Liver (tissue), 9 donors: ENCODE data around the gene NAV2. TPM values are rescaled to one million over a fixed set of nuclear protein-coding genes. Genes with fewer than 3 reads are reported as not detected.

Experiments used
- DNase-seq: peaks from one replicate; pipeline ENCODE4 v3.0.0-alpha.2; 2017; ENCODE audit warnings: low spot score
- H3K27ac ChIP-seq, 2 donors: one replicate each; pipeline ENCODE4 v1.7.0; 2013; ENCODE audit warnings: inconsistent platforms in 2 of 2, low read length in 2 of 2, control low read depth in 1 of 2, low read depth in 1 of 2, mild to moderate bottlenecking in 1 of 2
- H3K27me3 ChIP-seq, 4 donors: one replicate each; pipeline versions ENCODE4 v1.6.1 to v1.7.0; 2013; ENCODE audit warnings: low read length in 3 of 4, inconsistent platforms in 1 of 4, mild to moderate bottlenecking in 1 of 4, moderate library complexity in 1 of 4; ENCODE audit not compliant: control insufficient read depth in 4 of 4, insufficient read depth in 4 of 4
- H3K36me3 ChIP-seq, 4 donors: one replicate each; pipeline versions ENCODE4 v1.6.1 to v1.7.0; 2013; ENCODE audit warnings: low read length in 3 of 4, mild to moderate bottlenecking in 3 of 4, low read depth in 1 of 4, moderate library complexity in 1 of 4; ENCODE audit not compliant: control insufficient read depth in 4 of 4, insufficient read depth in 3 of 4
- H3K4me1 ChIP-seq, 4 donors: one replicate each; pipeline versions ENCODE4 v1.6.1 to v1.7.0; 2013; ENCODE audit warnings: low read length in 3 of 4, mild to moderate bottlenecking in 3 of 4, moderate library complexity in 1 of 4; ENCODE audit not compliant: control insufficient read depth in 4 of 4, insufficient read depth in 4 of 4
- H3K4me3 ChIP-seq, 3 donors: one replicate each; pipeline versions ENCODE4 v1.6.1 to v1.7.0; 2013; ENCODE audit warnings: low read length in 3 of 3, control low read depth in 1 of 3, low read depth in 1 of 3, mild to moderate bottlenecking in 1 of 3
- H3K9ac ChIP-seq, 2 donors: one replicate each; pipeline ENCODE4 v1.7.0; 2013; ENCODE audit warnings: low read length in 2 of 2, mild to moderate bottlenecking in 2 of 2, moderate library complexity in 2 of 2, control low read depth in 1 of 2, low read depth in 1 of 2
- H3K9me3 ChIP-seq, 4 donors: one replicate each; pipeline versions ENCODE4 v1.6.1 to v1.7.0; 2013; ENCODE audit warnings: low read length in 3 of 4; ENCODE audit not compliant: control insufficient read depth in 4 of 4
- ATF3 ChIP-seq: IDR thresholded peaks from 2 replicates; pipeline ENCODE4 v1.6.1; 2016; ENCODE audit warnings: antibody characterized with exemption
- EGR1 ChIP-seq, 2 donors: IDR thresholded peaks; 2 replicates each; pipeline ENCODE4 v1.6.1; 2016 to 2018; ENCODE audit warnings: antibody characterized with exemption in 2 of 2, low read depth in 2 of 2
- FOXA1 ChIP-seq: IDR thresholded peaks from 2 replicates; pipeline ENCODE4 v1.6.1; 2016; ENCODE audit warnings: antibody characterized with exemption
- FOXA2 ChIP-seq: IDR thresholded peaks from 2 replicates; pipeline ENCODE4 v1.6.1; 2016; ENCODE audit warnings: antibody characterized with exemption
- HNF4A ChIP-seq, 2 donors: conservative IDR thresholded peaks; 2 replicates each; pipeline ENCODE4 v1.6.1; 2016; ENCODE audit warnings: antibody characterized with exemption in 2 of 2, mild to moderate bottlenecking in 2 of 2
- HNF4G ChIP-seq: IDR thresholded peaks from 2 replicates; pipeline ENCODE4 v1.6.1; 2016; ENCODE audit warnings: antibody characterized with exemption
- JUND ChIP-seq, 2 donors: IDR thresholded peaks; 2 replicates each; pipeline ENCODE4 v1.6.1; 2016; ENCODE audit warnings: antibody characterized with exemption in 2 of 2
- MAX ChIP-seq: IDR thresholded peaks from 2 replicates; pipeline ENCODE4 v1.6.1; 2016; ENCODE audit warnings: antibody characterized with exemption
- NR2F2 ChIP-seq: IDR thresholded peaks from 2 replicates; pipeline ENCODE4 v1.6.1; 2016; ENCODE audit warnings: antibody characterized with exemption
- RAD21 ChIP-seq, 2 donors: IDR thresholded peaks; 2 replicates each; pipeline ENCODE4 v1.6.1; 2016; ENCODE audit warnings: antibody characterized with exemption in 2 of 2, mild to moderate bottlenecking in 2 of 2
- RXRA ChIP-seq, 2 donors: IDR thresholded peaks; 2 replicates each; pipeline ENCODE4 v1.6.1; 2017 to 2018; ENCODE audit warnings: antibody characterized with exemption in 2 of 2, mild to moderate bottlenecking in 1 of 2
- SP1 ChIP-seq: IDR thresholded peaks from 2 replicates; pipeline ENCODE4 v1.6.1; 2018; ENCODE audit warnings: antibody characterized with exemption, mild to moderate bottlenecking
- TAF1 ChIP-seq: conservative IDR thresholded peaks from 2 replicates; pipeline ENCODE4 v1.6.1; 2016; ENCODE audit warnings: antibody characterized with exemption, mild to moderate bottlenecking
- YY1 ChIP-seq: IDR thresholded peaks from 2 replicates; pipeline ENCODE4 v1.6.1; 2016; ENCODE audit warnings: antibody characterized with exemption, mild to moderate bottlenecking
- ZBTB33 ChIP-seq: IDR thresholded peaks from 2 replicates; pipeline ENCODE4 v1.6.1; 2016; ENCODE audit warnings: antibody characterized with exemption
- WGBS: extraction: QIAGEN DNeasy Blood & Tissue Kit; methylation state at CpG from one replicate; pipeline ENCODE4 v1.1.7; 2013; 5-methylcytosine and 5-hydroxymethylcytosine counted together
- polyA plus RNA-seq, 2 donors: library from polyadenylated mRNA; stranded (reverse) in 1 of 2; unstranded in 1 of 2; fragments of 200-250 nt in 1 of 2; fragments of >200 nt in 1 of 2; fragmentation: Nextera tagmentation in 1 of 2; extraction: Ambion mirVana in 1 of 2; gene quantifications; one replicate each; pipeline versions ENCODE4 v1.2.1 to v1.2.3, GENCODE V29; 2013 to 2015
- total RNA-seq, 2 donors: library from RNA; depleted of rRNA; stranded (reverse); fragments of >200 nt; gene quantifications; one replicate each; pipeline ENCODE4 v1.2.3, GENCODE V29; 2014
- donor health status: healthy.
- donor health status: healthy.
- donor health status: healthy.
- donor health status: healthy.
- donor health status: healthy.

The NAV2 gene
- total and polyA plus RNA-seq, 4 donors, result 6.3 to 20.5 (median 11.6) TPM

- DNase-seq, result no peak
- Histone ChIP-seq H3K9ac (no peak overlapping the region), H3K27me3 (no peaks in the 10 kb centered on the region), H3K4me1 (peaks cover 0 to 14% (median 6%) of the 10 kb centered on the region in 4 donors), H3K9me3 (no peaks in the 10 kb centered on the region), H3K36me3 (no peaks in the 10 kb centered on the region), H3K27ac (no peak overlapping the region), H3K4me3 (no peak overlapping the region)
- WGBS, result 98% methylated on average over 4 of the region's 4 CpGs
- TF ChIP-seq ZBTB33 (no peak), YY1 (no peak), RXRA (IDR thresholded peaks at IDR 0.05) (no peak), HNF4A (conservative IDR thresholded peaks at IDR 0.05) (no peak), FOXA1 (no peak), RAD21 (IDR thresholded peaks at IDR 0.05) (no peak), ATF3 (no peak), MAX (no peak), NR2F2 (no peak), HNF4G (no peak), JUND (IDR thresholded peaks at IDR 0.05) (no peak), FOXA2 (no peak), SP1 (no peak), EGR1 (IDR thresholded peaks at IDR 0.05; ENCODE audit: low read depth in 2 of 2) (no peak)
These were observed 100.1 kb downstream of the NAV2 start for GRCh38 chr11:19812710-19813109.

- Histone ChIP-seq H3K27me3 (no peaks in the 10 kb centered on the region), H3K4me1 (peaks cover 0 to 14% (median 6%) of the 10 kb centered on the region in 4 donors), H3K27ac (no peak overlapping the region), H3K9me3 (no peaks in the 10 kb centered on the region), H3K4me3 (no peak overlapping the region), H3K36me3 (no peaks in the 10 kb centered on the region), H3K9ac (no peak overlapping the region)
- 91% methylated on average over 13 of the region's 13 CpGs for WGBS
- DNase-seq, result no peak
- no peak for TF ChIP-seq HNF4A (conservative IDR thresholded peaks at IDR 0.05)
- TF ChIP-seq TAF1, result no peak
- TF ChIP-seq EGR1 (IDR thresholded peaks at IDR 0.05; ENCODE audit: low read depth in 2 of 2), result no peak
These were observed 100.7 kb downstream of the NAV2 start for GRCh38 chr11:19813158-19813879.

- Histone ChIP-seq H3K4me3 (no peak overlapping the region), H3K4me1 (peaks cover 0 to 14% (median 6%) of the 10 kb centered on the region in 4 donors), H3K9me3 (no peaks in the 10 kb centered on the region), H3K36me3 (no peaks in the 10 kb centered on the region), H3K9ac (no peak overlapping the region), H3K27me3 (no peaks in the 10 kb centered on the region), H3K27ac (no peak overlapping the region)
- no peak for DNase-seq
- no peak for TF ChIP-seq YY1
- no peak for TF ChIP-seq FOXA2
- TF ChIP-seq ZBTB33, result no peak
- WGBS, result 95% methylated on average over 2 of the region's 2 CpGs
These were observed 101.8 kb downstream of the NAV2 start for GRCh38 chr11:19814421-19814820.
